ENCODE results near the gene TRIM3.

Gene TRIM3

DNA sequence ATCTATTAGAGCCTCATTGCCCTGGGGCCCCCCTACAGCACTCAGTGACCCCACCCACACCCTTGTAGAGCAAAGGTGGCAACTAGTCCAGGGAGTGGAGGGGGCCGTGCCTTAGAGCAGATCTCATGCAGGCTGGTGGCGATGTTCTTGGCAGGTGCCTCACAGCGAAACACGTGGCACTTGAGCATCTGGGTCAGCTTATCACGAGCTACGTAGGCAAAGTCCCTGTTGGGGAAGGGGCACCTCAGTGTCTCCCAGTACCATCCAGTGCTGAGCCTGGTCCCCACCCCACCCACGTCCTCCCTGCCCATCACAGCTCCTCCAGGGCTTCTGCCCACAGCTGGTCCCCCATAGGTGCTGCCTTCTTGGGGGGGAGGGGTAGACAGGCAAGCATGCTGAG lies 72.3 kb downstream of the TRIM3 start:
- no peak for DNase-seq (ENCODE audit: low spot score)

DNA sequence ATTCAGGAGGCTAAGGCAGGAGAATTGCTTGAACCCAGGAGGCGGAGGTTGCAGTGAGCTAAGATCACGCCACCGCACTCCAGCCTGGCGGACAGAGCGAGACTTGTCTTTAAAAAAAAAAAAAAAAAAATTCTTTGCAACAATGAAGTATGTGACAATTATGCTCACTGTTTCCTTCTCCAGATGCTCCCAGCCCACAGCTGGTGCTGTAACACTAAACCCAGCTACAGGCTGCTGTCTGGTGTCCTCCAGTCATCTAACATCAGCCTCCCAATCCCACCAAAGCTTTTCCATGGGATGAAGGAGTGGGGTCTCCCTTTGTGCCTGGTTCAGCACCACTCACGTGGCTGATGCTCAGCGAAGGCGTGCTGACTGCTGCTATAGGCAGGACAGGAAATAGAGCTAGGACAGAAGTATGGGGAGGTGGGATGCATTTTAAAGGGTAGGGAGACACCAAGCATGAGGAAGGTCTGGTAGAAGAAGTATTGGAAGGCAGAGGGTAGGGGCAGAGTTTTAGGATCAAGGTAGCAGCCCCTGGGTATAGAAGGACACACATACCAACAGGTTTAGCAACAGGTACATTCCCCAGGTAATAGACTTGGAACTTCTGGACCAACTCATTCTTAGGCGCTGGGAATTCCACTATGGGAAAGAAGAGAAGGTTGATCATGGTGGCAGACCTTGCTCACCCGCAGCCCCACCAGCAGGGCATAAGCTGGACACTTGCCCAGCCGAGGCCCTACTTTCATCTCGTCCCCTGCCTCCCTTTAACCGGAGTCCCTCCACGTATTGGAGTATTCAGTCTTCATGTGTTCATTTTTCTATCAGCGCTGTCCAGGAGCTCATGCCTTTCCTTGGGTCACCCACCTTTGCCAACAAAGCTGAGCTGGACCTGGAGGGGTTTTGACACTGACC lies 73.1 kb downstream of the TRIM3 start:
- DNase-seq (ENCODE audit: low spot score) = no peak

Data from hematopoietic multipotent progenitor cell treated with erythropoietin and hydrocortisone succinate and interleukin-3 and kit ligand, for 17 days (in vitro differentiated cells).